Neural progenitor cell (in vitro differentiated cells): Measurements from ENCODE around the gene C1RL.

Experiments used
- CTCF ChIP-seq: fragments of 200-600 bp; sonication (generic); IDR thresholded peaks from 2 replicates; pipeline ENCODE4 v1.5.1; 2017; ENCODE audit warnings: antibody characterized with exemption, mild to moderate bottlenecking
- EZH2 ChIP-seq: fragments of 200-600 bp; sonication (generic); IDR thresholded peaks from 2 replicates; pipeline ENCODE4 v1.6.1; 2017; ENCODE audit warnings: antibody characterized with exemption, mild to moderate bottlenecking, moderate library complexity
- EZH2phosphoT487 ChIP-seq: fragments of 200-600 bp; sonication (generic); IDR thresholded peaks from 2 replicates; pipeline ENCODE4 v1.6.1; 2017; ENCODE audit warnings: antibody characterized with exemption

GRCh38 chr12:7114008-7114407 lies 5.0 kb upstream of the C1RL start:
- TF ChIP-seq EZH2 (no peak), CTCF (no peak), EZH2phosphoT487 (no peak)
